ENCODE measurements around the gene LRRC59. TPM values are rescaled to one million over a fixed set of nuclear protein-coding genes. Genes with fewer than 3 reads are reported as not detected.

LRRC59 gene
- total and polyA plus RNA-seq, 4 experiments from 2014 or later: 17.8 to 30.7 (median 27.1) TPM

DNA sequence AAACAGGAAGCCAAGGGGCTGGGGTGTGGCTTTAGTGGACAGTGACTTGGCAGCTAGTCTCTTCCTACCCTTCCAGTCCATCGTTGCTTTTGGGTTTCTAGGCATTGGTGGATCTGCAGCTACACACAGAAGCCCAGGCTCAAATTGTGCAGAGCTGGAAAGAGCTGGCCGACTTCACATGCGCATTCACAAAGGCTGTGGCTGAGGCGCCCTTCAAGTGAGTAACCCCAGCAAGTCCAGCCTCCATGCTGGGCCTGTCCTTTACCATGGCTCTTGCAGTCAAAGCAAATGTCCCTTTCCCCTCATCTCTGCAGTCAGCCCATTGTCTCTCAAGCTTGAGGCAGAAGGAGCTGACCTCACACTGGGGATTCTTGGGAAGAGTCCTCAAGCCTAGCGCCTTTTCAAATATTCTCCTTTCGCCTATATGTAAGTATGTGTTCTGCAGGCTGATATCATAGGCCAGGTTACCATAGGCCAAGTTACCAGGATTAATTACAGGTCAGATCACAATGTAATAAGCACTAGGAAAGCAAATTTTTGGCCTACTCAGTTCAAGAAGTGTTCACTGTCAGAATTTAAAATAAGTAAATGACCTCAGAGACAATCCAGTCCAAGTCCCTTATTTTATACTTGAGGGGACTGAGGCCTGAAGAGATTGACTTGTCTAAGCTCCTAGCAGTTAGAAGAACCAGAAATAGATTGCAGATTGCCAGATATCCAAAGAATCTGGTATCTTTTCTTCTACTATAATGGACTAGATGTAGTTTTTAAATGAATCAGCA is 17.8 kb downstream of the LRRC59 start:
- no peaks in the 10 kb centered on the region for H3K27me3 Mint-ChIP-seq
- no peak for DNase-seq
- Histone ChIP-seq H3K9me3 (ENCODE audit: control insufficient read depth in 1 of 2, low read length in 2 of 2) (no peaks in the 10 kb centered on the region), H3K36me3 (ENCODE audit: insufficient read depth, low read length) (peaks cover 30% of the 10 kb centered on the region), H3K27me3 (ENCODE audit: insufficient read depth, low read length) (no peaks in the 10 kb centered on the region), H3K4me1 (ENCODE audit: insufficient read depth, low read length) (no peaks in the 10 kb centered on the region), H3K4me3 (ENCODE audit: low read length in 2 of 2) (no peak overlapping the region), H3K27ac (ENCODE audit: low read depth, low read length) (no peak overlapping the region)
- no peaks in the 10 kb centered on the region for H3K4me1 Mint-ChIP-seq
- peak overlapping the region in 1 of 7 donors; percentile 65 for H3K27ac Mint-ChIP-seq
- ChIA-PET POLR2A (ENCODE audit: partially characterized antibody) (interaction anchor here (0.9 to 1.5 kb wide), 2 partner anchors 13 to 18 kb away, joined by 3 to 6 read pairs; partner anchors contain the start of gene LRRC59), CTCF (ENCODE audit: partially characterized antibody) (interaction anchor here (0.7 to 1.7 kb wide), 4 partner anchors 14 to 19 kb away, joined by 3 to 7 read pairs (median 4); partner anchors contain the start of gene LRRC59)
- H3K36me3 Mint-ChIP-seq: peaks cover 24 to 37% of the 10 kb centered on the region in 2 donors
- intact Hi-C loops (cut with micrococcal nuclease): no loop called here
- no peak overlapping the region for H3K4me3 Mint-ChIP-seq
- no peaks in the 10 kb centered on the region for H3K9me3 Mint-ChIP-seq

DNA sequence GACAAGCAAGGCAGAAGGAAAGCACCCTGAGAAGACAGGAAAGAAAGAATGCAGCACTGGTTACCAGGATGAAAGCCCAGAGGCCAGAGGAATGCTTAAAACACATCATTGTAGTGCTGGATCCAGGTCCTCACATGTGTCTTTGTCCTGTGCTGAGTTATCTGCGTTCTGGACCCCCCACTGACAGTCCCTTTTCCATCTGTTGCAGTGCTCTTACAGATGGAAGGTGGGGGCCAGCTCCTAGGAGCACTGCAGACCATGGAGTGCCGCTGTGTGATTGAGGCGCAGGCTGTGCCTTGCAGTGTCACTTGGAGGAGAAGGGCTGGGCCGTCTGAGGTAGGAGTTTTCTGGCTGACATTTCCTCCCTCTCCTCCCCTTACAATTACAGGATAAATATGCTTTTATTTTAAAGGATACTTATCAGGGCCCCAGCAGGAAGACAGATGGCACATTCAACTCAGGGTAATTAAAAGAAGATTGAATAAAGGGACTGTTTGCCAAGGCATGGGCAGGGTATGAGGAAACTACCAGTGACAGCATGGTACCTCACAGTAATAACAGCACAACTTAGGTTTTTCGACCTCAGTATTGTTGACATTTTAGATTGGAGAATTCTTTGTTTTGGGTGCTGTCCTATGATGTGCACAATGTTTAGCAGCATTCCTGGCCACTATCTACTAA is 21.3 kb downstream of the LRRC59 start:
- ChIA-PET CTCF (ENCODE audit: partially characterized antibody) (interaction anchor here (1.4 to 5.9 kb wide), 2 partner anchors 14 kb away, joined by 7 to 38 read pairs; no protein-coding TSS in a partner anchor), POLR2A (ENCODE audit: partially characterized antibody) (no interaction called here)
- H3K4me1 Mint-ChIP-seq: peaks cover 15 to 29% (median 20%) of the 10 kb centered on the region in 4 donors
- no peak overlapping the region for H3K4me3 ChIP-seq (ENCODE audit: low read length in 2 of 2)
- H3K36me3 ChIP-seq (ENCODE audit: insufficient read depth, low read length): no peaks in the 10 kb centered on the region
- H3K9me3 Mint-ChIP-seq: no peaks in the 10 kb centered on the region
- DNase-seq: no peak
- H3K36me3 Mint-ChIP-seq: peaks cover 7 to 16% of the 10 kb centered on the region in 2 donors
- no peaks in the 10 kb centered on the region for H3K27me3 ChIP-seq (ENCODE audit: insufficient read depth, low read length)
- no peak overlapping the region for H3K27ac ChIP-seq (ENCODE audit: low read depth, low read length)
- H3K4me3 Mint-ChIP-seq: no peak overlapping the region
- H3K4me1 ChIP-seq (ENCODE audit: insufficient read depth, low read length): peaks cover 16% of the 10 kb centered on the region
- no peaks in the 10 kb centered on the region for H3K27me3 Mint-ChIP-seq
- intact Hi-C loops (cut with micrococcal nuclease): no loop called here
- no peak overlapping the region for H3K27ac Mint-ChIP-seq
- H3K9me3 ChIP-seq (ENCODE audit: control insufficient read depth in 1 of 2, low read length in 2 of 2): no peaks in the 10 kb centered on the region

DNA sequence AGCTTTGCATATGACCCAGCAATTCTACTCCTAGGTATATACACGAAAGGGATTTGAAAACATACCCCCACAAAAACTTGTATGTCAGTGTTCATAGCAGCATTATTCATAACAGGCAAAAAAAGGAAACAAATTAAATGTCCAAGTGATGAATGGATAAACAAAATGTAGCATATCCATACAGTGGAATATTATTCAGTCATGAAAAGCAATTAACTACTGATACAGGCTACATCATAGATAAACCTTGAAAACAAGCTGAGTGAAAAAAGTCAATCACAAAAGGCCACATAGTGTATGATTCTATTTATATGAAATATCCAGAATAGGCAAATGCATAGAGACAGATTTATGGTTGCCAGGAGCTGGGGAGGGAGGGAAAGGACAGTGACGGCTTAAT is 23.6 kb downstream of the LRRC59 start:
- H3K27ac Mint-ChIP-seq: peak overlapping the region in 4 of 7 donors; percentile 53 to 100 (median 98)
- H3K36me3 ChIP-seq (ENCODE audit: insufficient read depth, low read length): peaks cover 18% of the 10 kb centered on the region
- peaks cover 15 to 29% (median 20%) of the 10 kb centered on the region in 4 donors for H3K4me1 Mint-ChIP-seq
- DNase-seq: no peak
- H3K4me1 ChIP-seq (ENCODE audit: insufficient read depth, low read length): peaks cover 16% of the 10 kb centered on the region
- intact Hi-C loops (cut with micrococcal nuclease): loop anchor here (1.0 to 2.0 kb wide), 2 partner anchors 11 to 23 kb away; partner anchors contain the start of gene LRRC59
- CTCF ChIA-PET (ENCODE audit: partially characterized antibody): interaction anchor here (0.6 to 5.9 kb wide), 4 partner anchors 12 to 350 kb away, joined by 3 to 52 read pairs (median 20); partner anchors contain the start of gene LRRC59
- no peaks in the 10 kb centered on the region for H3K9me3 ChIP-seq (ENCODE audit: control insufficient read depth in 1 of 2, low read length in 2 of 2)
- POLR2A ChIA-PET (ENCODE audit: partially characterized antibody): interaction anchor here (1.0 to 4.2 kb wide), 5 partner anchors 12 to 187 kb away, joined by 3 to 44 read pairs (median 10); partner anchors contain the start of genes CACNA1G, LRRC59 and XYLT2
- H3K27me3 ChIP-seq (ENCODE audit: insufficient read depth, low read length): no peaks in the 10 kb centered on the region
- H3K27ac ChIP-seq (ENCODE audit: low read depth, low read length): peak overlapping the region; percentile 98
- no peaks in the 10 kb centered on the region for H3K27me3 Mint-ChIP-seq
- no peaks in the 10 kb centered on the region for H3K9me3 Mint-ChIP-seq
- no peak overlapping the region for H3K4me3 ChIP-seq (ENCODE audit: low read length in 2 of 2)
- H3K4me3 Mint-ChIP-seq: peak overlapping the region in 5 of 8 donors; percentile 29 to 100 (median 99)
- peaks cover 12 to 28% of the 10 kb centered on the region in 2 donors for H3K36me3 Mint-ChIP-seq

GRCh38 chr17:50372758-50373556 is 24.4 kb downstream of the LRRC59 start, which contains the start of the genes EME1 and MRPL27:
Gene EME1, plus strand, starts transcription at chr17:50373229. Its CDS starts 1,980 bp downstream, at chr17:50375209.
Gene MRPL27, minus strand, starts transcription at chr17:50373184. Its CDS starts 14 bp downstream, at chr17:50373170.
- Histone ChIP-seq H3K27ac (ENCODE audit: low read depth, low read length) (peak within 1 kb of the TSS; percentile 98), H3K4me3 (ENCODE audit: low read length in 2 of 2) (peak within 1 kb of the TSS; percentile 96 to 100), H3K9me3 (ENCODE audit: control insufficient read depth in 1 of 2, low read length in 2 of 2) (no peaks in the 10 kb centered on the region), H3K4me1 (ENCODE audit: insufficient read depth, low read length) (peaks cover 16% of the 10 kb centered on the region), H3K36me3 (ENCODE audit: insufficient read depth, low read length) (peaks cover 26% of the 10 kb centered on the region), H3K27me3 (ENCODE audit: insufficient read depth, low read length) (no peaks in the 10 kb centered on the region)
- Mint-ChIP-seq H3K27me3 (no peaks in the 10 kb centered on the region), H3K4me1 (peaks cover 15 to 29% (median 20%) of the 10 kb centered on the region in 4 donors), H3K27ac (peak within 1 kb of the TSS; percentile 95 to 100 (median 100)), H3K4me3 (peak within 1 kb of the TSS; percentile 99 to 100 (median 100)), H3K9me3 (no peaks in the 10 kb centered on the region), H3K36me3 (peaks cover 19 to 36% of the 10 kb centered on the region in 2 donors)
- CTCF ChIA-PET (ENCODE audit: partially characterized antibody): interaction anchor here (1.1 to 5.9 kb wide), 3 partner anchors 11 to 24 kb away, joined by 3 to 52 read pairs (median 38); partner anchors contain the start of gene LRRC59
- POLR2A ChIA-PET (ENCODE audit: partially characterized antibody): interaction anchor here (0.8 to 4.2 kb wide), 6 partner anchors 9 to 188 kb away, joined by 3 to 44 read pairs (median 7); partner anchors contain the start of genes CACNA1G, LRRC59 and XYLT2
- peak; percentile 90 to 94 (median 90) for DNase-seq
- intact Hi-C loops (cut with micrococcal nuclease): loop anchor here (1.0 to 2.0 kb wide), 3 partner anchors 11 to 27 kb away; partner anchors contain the start of genes LRRC59 and XYLT2

GRCh38 chr17:50372222-50372757 is 25.0 kb downstream of the LRRC59 start:
- Mint-ChIP-seq H3K27me3 (no peaks in the 10 kb centered on the region), H3K4me3 (peak overlapping the region; percentile 99 to 100 (median 100)), H3K9me3 (no peaks in the 10 kb centered on the region), H3K27ac (peak overlapping the region; percentile 95 to 100 (median 100)), H3K4me1 (peaks cover 15 to 29% (median 20%) of the 10 kb centered on the region in 4 donors), H3K36me3 (peaks cover 24 to 42% of the 10 kb centered on the region in 2 donors)
- Histone ChIP-seq H3K4me3 (ENCODE audit: low read length in 2 of 2) (peak overlapping the region; percentile 96 to 100), H3K9me3 (ENCODE audit: control insufficient read depth in 1 of 2, low read length in 2 of 2) (no peaks in the 10 kb centered on the region), H3K27ac (ENCODE audit: low read depth, low read length) (peak overlapping the region; percentile 98), H3K27me3 (ENCODE audit: insufficient read depth, low read length) (no peaks in the 10 kb centered on the region), H3K4me1 (ENCODE audit: insufficient read depth, low read length) (peaks cover 16% of the 10 kb centered on the region), H3K36me3 (ENCODE audit: insufficient read depth, low read length) (peaks cover 33% of the 10 kb centered on the region)
- ChIA-PET CTCF (ENCODE audit: partially characterized antibody) (interaction anchor here (1.1 to 5.9 kb wide), 3 partner anchors 10 to 26 kb away, joined by 3 to 52 read pairs (median 38); partner anchors contain the start of genes LRRC59 and XYLT2), POLR2A (ENCODE audit: partially characterized antibody) (interaction anchor here (0.7 to 4.2 kb wide), 7 partner anchors 8 to 26 kb away, joined by 3 to 44 read pairs (median 10); partner anchors contain the start of genes LRRC59 and XYLT2)
- intact Hi-C loops (cut with micrococcal nuclease): loop anchor here (1.0 to 2.0 kb wide), 2 partner anchors 25 to 26 kb away; partner anchors contain the start of genes LRRC59 and XYLT2
- DNase-seq: no peak

DNA sequence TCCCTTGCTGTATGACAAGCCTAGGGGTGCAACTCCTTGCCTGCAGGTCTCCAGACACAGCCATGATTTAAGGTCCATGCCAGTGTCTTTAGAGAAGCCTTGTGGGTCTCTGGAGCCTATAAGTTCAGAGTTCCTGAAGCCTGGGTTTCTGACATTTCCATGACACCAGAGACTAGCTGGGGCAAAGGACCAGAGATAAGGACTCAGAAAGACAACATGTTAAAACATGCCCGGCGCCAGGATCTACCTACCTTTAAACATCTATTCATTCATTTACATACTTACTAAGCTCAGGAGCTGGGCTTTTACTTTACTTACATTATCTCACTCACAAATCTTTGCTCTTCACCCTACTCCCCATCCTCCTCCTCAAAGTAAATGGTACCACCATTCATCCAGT is 25.8 kb downstream of the LRRC59 start:
- ChIA-PET CTCF (ENCODE audit: partially characterized antibody) (interaction anchor here (1.1 to 5.9 kb wide), 3 partner anchors 9 to 26 kb away, joined by 3 to 52 read pairs (median 38); partner anchors contain the start of genes LRRC59 and XYLT2), POLR2A (ENCODE audit: partially characterized antibody) (interaction anchor here (0.7 to 4.2 kb wide), 4 partner anchors 10 to 27 kb away, joined by 3 to 44 read pairs (median 15); partner anchors contain the start of genes LRRC59 and XYLT2)
- Histone ChIP-seq H3K4me3 (ENCODE audit: low read length in 2 of 2) (no peak overlapping the region), H3K9me3 (ENCODE audit: control insufficient read depth in 1 of 2, low read length in 2 of 2) (no peaks in the 10 kb centered on the region), H3K36me3 (ENCODE audit: insufficient read depth, low read length) (peaks cover 40% of the 10 kb centered on the region), H3K4me1 (ENCODE audit: insufficient read depth, low read length) (peaks cover 16% of the 10 kb centered on the region), H3K27ac (ENCODE audit: low read depth, low read length) (no peak overlapping the region), H3K27me3 (ENCODE audit: insufficient read depth, low read length) (no peaks in the 10 kb centered on the region)
- Mint-ChIP-seq H3K27ac (peak overlapping the region in 5 of 7 donors; percentile 50 to 89 (median 72)), H3K27me3 (no peaks in the 10 kb centered on the region), H3K4me1 (peaks cover 15 to 29% (median 20%) of the 10 kb centered on the region in 4 donors), H3K36me3 (peaks cover 24 to 47% of the 10 kb centered on the region in 2 donors), H3K4me3 (peak overlapping the region; percentile 46 to 100 (median 100)), H3K9me3 (no peaks in the 10 kb centered on the region)
- DNase-seq: no peak
- intact Hi-C loops (cut with micrococcal nuclease): no loop called here
